Activated CD4-positive, alpha-beta T cell treated with anti-CD3 and anti-CD28 coated beads for 36 hours (primary cell): Measurements from ENCODE around the gene SOWAHC. TPM values are rescaled to one million over a fixed set of nuclear protein-coding genes. Genes with fewer than 3 reads are reported as not detected.
"Not testable (repeated sequence)": the region's sequence is repeated elsewhere in the genome, so short reads cannot be mapped to it uniquely, and the experiment has no call there.

ENCODE experiments used
- ATAC-seq: fragments of 200-7000 bp; cut with Tn5 transposase; one replicate; pipeline ENCODE4 v1.10.0; 2021; ENCODE audit warnings: mild to moderate bottlenecking, moderate library complexity
- CTCF ChIA-PET: fragments of 350-600 bp; sonication (Branson Sonifier 250); formaldehyde crosslinking; loops from one replicate; lab custom pipeline; 2021; ENCODE audit warnings: antibody characterized with exemption; lab: Charles Lee
- POLR2A ChIA-PET: fragments of 350-600 bp; sonication (Branson Sonifier 250); formaldehyde crosslinking; loops from one replicate; lab custom pipeline; 2021; ENCODE audit warnings: antibody characterized with exemption, inconsistent platforms; lab: Charles Lee
- DNase-seq: peaks from one replicate; pipeline ENCODE4 v3.0.0-alpha.2; 2020
- H3K27ac Mint-ChIP-seq: one replicate; pipeline ENCODE4 v1.8.0; 2021; ENCODE audit warnings: mixed read lengths
- H3K27me3 Mint-ChIP-seq: one replicate; pipeline ENCODE4 v1.8.0; 2021; ENCODE audit warnings: mixed read lengths
- H3K36me3 Mint-ChIP-seq: one replicate; pipeline ENCODE4 v1.8.0; 2021; ENCODE audit warnings: low read depth, mixed read lengths
- H3K4me1 Mint-ChIP-seq: one replicate; pipeline ENCODE4 v1.8.0; 2021; ENCODE audit warnings: mixed read lengths
- H3K4me3 Mint-ChIP-seq: one replicate; pipeline ENCODE4 v1.8.0; 2021; ENCODE audit warnings: mild to moderate bottlenecking, moderate library complexity, mixed read lengths
- H3K9me3 Mint-ChIP-seq: one replicate; pipeline ENCODE4 v1.8.0; 2021; ENCODE audit warnings: low read depth, mixed read lengths
- intact Hi-C, 2 experiments: fragments of 100-400 bp; cut with DNase I in 1 of 2; cut with micrococcal nuclease in 1 of 2; formaldehyde crosslinking; loops; one replicate each; pipeline versions ENCODE4 v1.14.2 to v1.15.1; 2022 to 2024; cut with DNase I, micrococcal nuclease
- total RNA-seq, 2 experiments: library from RNA; stranded (reverse); gene quantifications; one replicate each; pipeline ENCODE4 v1.2.3, GENCODE V29; 2021

SOWAHC gene
- total RNA-seq, 2 experiments from 2014 or later: 0.63 to 0.98 TPM

DNA sequence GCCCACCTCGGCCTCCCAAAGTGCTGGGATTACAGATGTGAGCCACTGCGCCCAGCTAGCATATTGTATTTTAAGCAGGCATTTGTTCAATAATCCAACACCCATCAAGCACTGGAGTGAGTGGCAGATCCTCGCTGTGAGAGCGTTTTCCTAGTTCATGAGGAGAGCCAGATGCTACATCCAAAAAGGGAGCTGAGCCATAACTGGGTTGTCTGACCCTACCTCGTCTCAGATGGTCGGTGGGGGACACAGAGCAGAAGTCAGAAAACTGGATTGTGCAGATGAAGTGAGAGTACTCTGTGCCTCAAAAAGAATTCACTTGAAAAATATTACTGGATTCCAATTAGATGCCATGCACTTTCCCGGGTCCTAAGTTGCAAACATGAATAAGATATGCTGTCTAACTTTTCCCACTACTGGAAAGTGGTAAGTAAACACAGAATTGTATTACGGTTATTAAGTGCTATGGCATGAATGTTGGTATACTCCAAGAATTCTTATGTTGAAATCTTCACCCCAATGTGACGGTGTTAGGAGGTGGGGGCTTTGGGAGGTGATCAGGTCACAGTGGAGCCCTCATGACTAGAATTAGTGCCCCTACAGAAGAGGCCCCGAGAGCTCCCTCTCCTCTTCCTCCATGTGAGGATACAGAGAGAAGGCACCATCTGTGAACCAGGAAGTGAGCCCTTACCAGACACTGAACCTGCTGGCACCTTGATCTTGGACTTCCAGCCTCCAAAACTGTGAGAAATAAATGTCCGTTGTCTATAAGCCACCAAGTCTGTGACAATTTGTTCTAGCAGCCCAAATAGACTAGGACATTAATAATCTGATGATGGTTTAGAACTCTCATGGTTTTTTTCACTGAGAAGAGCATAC, 21.5 kb downstream of the SOWAHC start:
- Mint-ChIP-seq H3K4me1 (peaks cover 15% of the 10 kb centered on the region), H3K9me3 (no peaks in the 10 kb centered on the region), H3K36me3 (no peaks in the 10 kb centered on the region), H3K27ac (no peak overlapping the region), H3K27me3 (peaks cover 6% of the 10 kb centered on the region), H3K4me3 (no peak overlapping the region)
- POLR2A ChIA-PET: no interaction called here
- ATAC-seq (no peak), DNase-seq (no peak)
- intact Hi-C loops: no loop called here
- CTCF ChIA-PET: no interaction called here

GRCh38 chr2:109636317-109636716, 22.2 kb downstream of the SOWAHC start:
- CTCF ChIA-PET: no interaction called here
- intact Hi-C loops: no loop called here
- H3K4me1 Mint-ChIP-seq: peaks cover 15% of the 10 kb centered on the region

DNA sequence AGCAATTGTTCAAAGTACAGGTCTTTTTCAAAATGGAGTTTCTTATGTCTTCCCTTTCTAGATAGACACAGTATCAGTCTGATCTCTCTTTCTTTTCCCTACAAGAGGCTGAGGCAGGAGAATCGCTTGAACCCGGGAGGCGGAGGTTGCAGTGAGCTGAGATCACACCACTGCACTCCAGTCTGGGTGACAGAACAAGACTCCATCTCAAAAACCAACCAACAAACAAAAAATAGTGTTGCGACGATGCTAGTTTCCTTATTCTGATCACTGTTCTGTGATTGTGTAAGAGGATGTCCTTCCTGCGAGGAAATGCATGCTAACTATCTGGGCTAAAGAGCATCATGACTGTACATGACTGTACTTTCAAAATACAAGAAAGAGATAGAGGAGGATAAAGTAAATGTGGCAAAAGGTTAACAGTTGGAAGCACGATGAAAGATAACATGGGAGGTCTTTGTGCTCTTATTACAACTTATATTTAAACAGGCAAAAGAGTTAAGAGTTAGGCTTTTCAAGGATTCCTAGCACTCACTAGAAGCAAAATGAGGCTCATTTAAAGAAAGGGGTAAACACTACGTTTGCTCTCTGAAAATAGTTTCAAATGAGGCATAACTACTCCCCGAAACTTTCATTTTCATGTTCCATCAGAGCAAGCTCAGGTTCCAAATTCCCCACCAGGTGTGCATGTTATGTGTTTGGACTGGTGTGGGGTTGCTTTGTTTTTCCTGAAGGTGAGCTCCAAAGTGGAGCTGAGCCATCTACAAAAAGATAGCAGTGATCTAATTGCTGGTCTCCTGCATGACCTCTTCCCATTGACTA, 23.8 kb downstream of the SOWAHC start:
- H3K27ac Mint-ChIP-seq: peak overlapping the region; percentile 61
- peaks cover 15% of the 10 kb centered on the region for H3K4me1 Mint-ChIP-seq
- ChIA-PET CTCF (interaction anchor here (1.0 kb wide), 1 partner anchor 92 kb away, joined by 3 read pairs; no protein-coding TSS in a partner anchor), POLR2A (no interaction called here)
- H3K27me3 Mint-ChIP-seq: peaks cover 6% of the 10 kb centered on the region
- intact Hi-C loops: no loop called here
- no peaks in the 10 kb centered on the region for H3K9me3 Mint-ChIP-seq
- H3K4me3 Mint-ChIP-seq: no peak overlapping the region
- no peaks in the 10 kb centered on the region for H3K36me3 Mint-ChIP-seq
- ATAC-seq (peak; percentile 77), DNase-seq (peak; percentile 9)

More at GRCh38 chr2:109636317-109636716, 22.2 kb downstream of the SOWAHC start:
- H3K27ac Mint-ChIP-seq: no peak overlapping the region
- H3K9me3 Mint-ChIP-seq: no peaks in the 10 kb centered on the region
- DNase-seq: no peak
- no peaks in the 10 kb centered on the region for H3K36me3 Mint-ChIP-seq
- H3K27me3 Mint-ChIP-seq: peaks cover 6% of the 10 kb centered on the region
- no peak for ATAC-seq
- no peak overlapping the region for H3K4me3 Mint-ChIP-seq
- POLR2A ChIA-PET: no interaction called here

GRCh38 chr2:109638795-109639194, 24.6 kb downstream of the SOWAHC start:
- H3K36me3 Mint-ChIP-seq: no peaks in the 10 kb centered on the region
- H3K27ac Mint-ChIP-seq: no peak overlapping the region
- DNase-seq (no peak), ATAC-seq (peak; percentile 26)
- ChIA-PET CTCF (interaction anchor here (1.0 kb wide), 1 partner anchor 93 kb away, joined by 3 read pairs; no protein-coding TSS in a partner anchor), POLR2A (no interaction called here)
- H3K4me3 Mint-ChIP-seq: no peak overlapping the region
- no peaks in the 10 kb centered on the region for H3K9me3 Mint-ChIP-seq
- peaks cover 12% of the 10 kb centered on the region for H3K4me1 Mint-ChIP-seq
- intact Hi-C loops: no loop called here
- peaks cover 2% of the 10 kb centered on the region for H3K27me3 Mint-ChIP-seq

DNA sequence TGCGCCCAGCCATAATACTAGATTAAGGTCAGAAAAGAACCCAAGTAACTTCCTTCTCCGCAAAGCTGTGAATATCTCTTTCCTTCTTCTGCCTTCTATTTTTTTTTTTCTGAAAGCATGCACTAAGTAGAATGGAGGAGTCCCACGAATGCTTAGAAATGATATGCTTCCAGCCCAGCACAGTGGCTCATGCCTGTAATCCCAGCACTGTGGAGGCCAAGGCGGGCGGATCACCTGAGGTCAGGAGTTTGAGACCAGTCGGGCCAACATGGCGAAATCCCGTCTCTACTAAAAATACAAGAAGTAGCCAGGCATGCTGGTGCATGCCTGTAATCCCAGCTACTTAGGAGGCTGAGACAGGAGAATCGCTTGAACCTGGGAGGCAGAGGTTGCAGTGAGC, 25.8 kb downstream of the SOWAHC start:
- H3K9me3 Mint-ChIP-seq, intact Hi-C loops, H3K27ac Mint-ChIP-seq, H3K4me3 Mint-ChIP-seq, H3K36me3 Mint-ChIP-seq, H3K27me3 Mint-ChIP-seq, CTCF ChIA-PET, DNase-seq, POLR2A ChIA-PET, ATAC-seq: not testable (repeated sequence)
- peaks cover 12% of the 10 kb centered on the region for H3K4me1 Mint-ChIP-seq

DNA sequence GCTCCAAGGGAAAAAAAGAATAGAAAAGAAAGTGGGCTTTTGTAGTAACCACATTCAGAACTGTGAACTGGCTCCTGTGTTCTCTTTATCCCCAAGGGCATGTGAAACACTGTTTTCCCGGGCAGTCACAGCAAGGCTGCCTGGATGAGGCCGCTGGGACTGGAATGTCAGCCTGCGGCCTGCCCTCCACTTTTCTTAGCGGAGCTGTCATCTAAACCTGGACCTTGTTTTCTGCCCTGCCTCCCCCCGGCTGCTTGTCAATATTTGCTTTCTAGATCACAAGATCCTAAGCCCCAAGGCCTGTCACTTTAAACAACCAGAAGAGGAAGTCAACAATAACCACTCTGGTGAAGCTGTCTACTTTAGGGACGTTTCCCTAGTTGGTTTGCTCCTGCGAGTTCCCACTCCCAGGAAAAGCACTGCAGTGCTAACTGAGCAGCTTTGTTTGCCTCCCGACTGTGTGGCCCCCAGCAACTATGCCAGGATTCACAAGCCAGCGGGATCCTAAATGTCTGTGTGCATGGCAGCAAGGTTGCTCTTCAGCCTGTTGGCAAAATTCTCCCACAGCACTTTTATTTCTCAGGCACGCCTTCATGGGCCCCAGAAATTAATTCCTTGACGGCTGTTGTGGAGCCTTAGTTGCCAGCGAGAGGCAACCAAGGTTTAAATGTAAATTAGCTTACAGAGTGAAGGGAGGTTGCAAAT, 30.6 kb downstream of the SOWAHC start:
- no peaks in the 10 kb centered on the region for H3K36me3 Mint-ChIP-seq
- ATAC-seq: no peak
- no peak overlapping the region for H3K4me3 Mint-ChIP-seq
- POLR2A ChIA-PET: no interaction called here
- no peak for DNase-seq
- peaks cover 3% of the 10 kb centered on the region for H3K27me3 Mint-ChIP-seq
- H3K9me3 Mint-ChIP-seq: no peaks in the 10 kb centered on the region
- H3K27ac Mint-ChIP-seq: no peak overlapping the region
- no peaks in the 10 kb centered on the region for H3K4me1 Mint-ChIP-seq
- CTCF ChIA-PET: no interaction called here
- intact Hi-C loops: no loop called here

DNA sequence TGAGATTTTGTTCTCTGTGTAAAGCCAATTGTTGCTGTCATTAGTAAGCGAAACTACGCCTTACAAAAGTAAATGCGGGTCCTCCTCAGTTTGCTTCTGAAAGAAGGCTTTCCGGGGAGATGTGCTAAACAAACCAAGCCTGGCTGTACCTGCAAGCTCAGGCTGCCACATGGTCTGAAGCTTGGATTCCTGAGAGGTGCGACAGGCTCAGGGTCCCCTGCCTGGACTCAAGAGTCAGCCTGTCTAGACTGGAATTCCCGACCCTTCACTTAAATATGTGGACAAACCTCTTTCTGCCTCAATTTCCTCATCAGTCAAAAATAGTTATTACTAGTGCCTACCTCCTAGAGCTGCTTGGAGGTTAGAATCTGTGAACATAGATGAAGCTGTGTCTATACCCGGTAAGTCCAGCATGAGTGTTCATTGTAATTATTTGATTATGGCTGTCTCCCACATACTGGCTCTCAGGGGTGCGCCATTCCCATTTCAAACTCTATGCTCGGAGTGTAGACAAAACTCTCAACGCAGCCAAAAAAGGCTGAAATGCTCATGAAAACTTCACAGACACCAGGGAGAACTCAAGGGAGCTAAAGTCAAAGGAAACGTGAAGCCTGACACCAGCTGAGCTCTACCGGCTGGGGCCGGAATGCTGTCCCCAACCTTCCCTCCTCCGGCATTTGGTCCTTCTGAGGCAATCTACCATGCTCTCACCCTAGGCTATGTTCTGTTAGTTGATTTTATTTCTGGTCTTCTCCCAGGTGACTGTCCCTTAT, 31.4 kb downstream of the SOWAHC start:
- Mint-ChIP-seq H3K27me3 (peaks cover 3% of the 10 kb centered on the region), H3K27ac (no peak overlapping the region), H3K4me1 (no peaks in the 10 kb centered on the region), H3K4me3 (no peak overlapping the region), H3K9me3 (no peaks in the 10 kb centered on the region), H3K36me3 (no peaks in the 10 kb centered on the region)
- POLR2A ChIA-PET: no interaction called here
- intact Hi-C loops: no loop called here
- no peak for ATAC-seq
- CTCF ChIA-PET: no interaction called here
- no peak for DNase-seq

DNA sequence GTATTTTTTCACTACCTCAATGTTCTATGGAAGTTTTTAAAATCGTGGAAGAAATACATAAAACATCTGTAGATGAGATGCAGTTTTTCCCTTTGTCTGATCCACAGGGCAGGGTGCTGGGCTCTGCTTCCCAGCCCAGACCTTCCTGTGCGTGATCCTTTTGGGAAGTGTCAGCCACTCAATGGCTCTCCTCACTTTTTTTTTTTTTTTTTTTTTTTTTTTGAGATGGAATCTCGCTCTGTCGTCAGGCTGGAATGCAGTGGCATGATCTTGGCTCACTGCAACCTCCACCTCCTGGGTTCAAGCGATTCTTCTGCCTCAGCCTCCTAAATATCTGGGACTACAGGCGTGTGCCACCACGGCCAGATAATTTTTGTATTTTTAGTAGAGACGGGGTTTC, 32.8 kb downstream of the SOWAHC start:
- intact Hi-C loops: no loop called here
- Mint-ChIP-seq H3K27ac (no peak overlapping the region), H3K4me1 (no peaks in the 10 kb centered on the region), H3K36me3 (no peaks in the 10 kb centered on the region), H3K4me3 (no peak overlapping the region), H3K27me3 (peaks cover 7% of the 10 kb centered on the region), H3K9me3 (no peaks in the 10 kb centered on the region)
- ChIA-PET CTCF (no interaction called here), POLR2A (no interaction called here)
- ATAC-seq: no peak
- no peak for DNase-seq

DNA sequence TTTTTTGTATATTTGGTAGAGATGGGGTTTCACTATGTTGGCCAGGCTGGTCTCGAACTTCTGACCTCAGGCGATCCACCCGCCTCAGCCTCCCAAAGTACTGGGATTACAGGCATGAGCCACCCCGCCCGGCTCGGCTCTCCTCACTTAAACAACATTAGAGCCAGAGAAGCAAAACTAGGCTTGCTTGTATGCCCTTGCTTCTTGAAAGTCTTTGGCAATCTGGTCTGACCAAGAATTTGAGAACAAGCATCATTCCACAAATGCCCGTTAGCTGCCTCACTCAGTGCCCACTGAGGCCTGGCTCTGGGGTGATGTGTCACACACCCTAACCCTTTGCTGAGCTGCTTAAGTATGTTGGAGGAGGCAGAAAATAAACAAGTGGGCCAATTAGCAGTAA, 33.5 kb downstream of the SOWAHC start:
- ATAC-seq (no peak), DNase-seq (no peak)
- CTCF ChIA-PET: no interaction called here
- Mint-ChIP-seq H3K27me3 (peaks cover 7% of the 10 kb centered on the region), H3K9me3 (no peaks in the 10 kb centered on the region), H3K36me3 (no peaks in the 10 kb centered on the region), H3K4me3 (no peak overlapping the region), H3K27ac (no peak overlapping the region), H3K4me1 (no peaks in the 10 kb centered on the region)
- intact Hi-C loops: no loop called here
- POLR2A ChIA-PET: interaction anchor here (0.8 kb wide), 1 partner anchor 33 kb away, joined by 3 read pairs; no protein-coding TSS in a partner anchor

DNA sequence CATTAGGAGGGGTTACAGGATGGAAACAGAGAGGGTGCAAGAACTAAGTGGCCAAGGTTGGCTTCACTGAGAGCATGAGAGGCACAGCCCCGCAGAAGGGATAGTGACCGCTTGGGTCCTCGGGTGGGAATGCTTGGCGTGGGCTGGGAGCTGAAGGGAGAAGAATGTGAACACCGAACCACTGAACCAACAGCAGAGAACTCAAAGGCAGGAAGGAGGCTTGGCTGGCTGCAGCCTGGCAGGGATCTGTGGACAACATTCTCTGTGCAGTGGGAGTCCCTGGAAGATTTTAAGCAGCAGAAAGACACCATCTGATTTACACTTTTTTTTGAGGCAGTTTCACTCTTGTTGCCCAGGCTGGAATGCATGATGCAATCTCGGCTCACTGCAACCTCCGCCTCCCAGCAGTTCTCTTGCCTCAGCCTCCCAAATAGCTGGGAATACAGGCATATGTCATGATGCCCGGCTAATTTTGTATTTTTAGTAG, 33.9 kb downstream of the SOWAHC start:
- H3K36me3 Mint-ChIP-seq: no peaks in the 10 kb centered on the region
- H3K27me3 Mint-ChIP-seq: peaks cover 9% of the 10 kb centered on the region
- DNase-seq: no peak
- H3K27ac Mint-ChIP-seq: no peak overlapping the region
- no peak for ATAC-seq
- intact Hi-C loops: no loop called here
- ChIA-PET CTCF (no interaction called here), POLR2A (interaction anchor here (0.8 kb wide), 1 partner anchor 33 kb away, joined by 3 read pairs; no protein-coding TSS in a partner anchor)
- no peak overlapping the region for H3K4me3 Mint-ChIP-seq
- H3K4me1 Mint-ChIP-seq: no peaks in the 10 kb centered on the region
- no peaks in the 10 kb centered on the region for H3K9me3 Mint-ChIP-seq
